Spleen (tissue), 7 donors: ENCODE measurements around the gene PTPRA.

ENCODE experiments used
- CTCF ChIP-seq, 11 experiments: fragments of 200-600 bp in 7 of 11; fragments of 450-650 bp in 4 of 11; sonication (generic) in 4 of 11; IDR thresholded peaks in 8 of 11; conservative IDR thresholded peaks in 3 of 11; 1 replicate in 7 of 11; 2 replicates in 4 of 11; pipeline versions ENCODE4 v1.4.0 to v1.8.0; 2016 to 2021; ENCODE audit warnings: antibody characterized with exemption in 11 of 11, inconsistent platforms in 4 of 11, mild to moderate bottlenecking in 1 of 11
- POLR2A ChIP-seq, 3 donors: fragments of 450-650 bp; IDR thresholded peaks; one replicate each; pipeline ENCODE4 v1.5.1; 2017; ENCODE audit warnings: antibody characterized with exemption in 3 of 3, mild to moderate bottlenecking in 1 of 3
- POLR2AphosphoS5 ChIP-seq, 3 donors: sonication (generic); formaldehyde crosslinking; IDR thresholded peaks; one replicate each; pipeline ENCODE4 v1.5.1; 2017; ENCODE audit warnings: antibody characterized with exemption in 3 of 3
- donor health status: DM: no; HTN: no; CAD: no; lungs with moderate emphysema.
- donor health status: DM: no; HTN: no; CAD: no.
- donor health status: DM: no; HTN: no; CAD: no.

GRCh38 chr20:3082955-3083952 is 210.0 kb downstream of the PTPRA start:
- TF ChIP-seq POLR2A (IDR thresholded peaks at IDR 0.05) (no peak), CTCF (IDR thresholded peaks at IDR 0.05 in 8 of 11, conservative IDR thresholded peaks at IDR 0.05 in 3 of 11) (no peak), POLR2AphosphoS5 (IDR thresholded peaks at IDR 0.05) (no peak)
